ENCODE data around the gene USH2A.

GRCh38 chr1:216124192-216124781 lies 299.0 kb downstream of the USH2A start:
- no peak for TF ChIP-seq CTCF (IDR thresholded peaks at IDR 0.05)
- TF ChIP-seq EZH2phosphoT487 (IDR thresholded peaks at IDR 0.05): no peak
- TF ChIP-seq EZH2 (IDR thresholded peaks at IDR 0.05): no peak
